Adrenal gland (tissue), 12 donors: ENCODE results near the gene GTPBP1. TPM values are rescaled to one million over a fixed set of nuclear protein-coding genes. Genes with fewer than 3 reads are reported as not detected.

Experiments
- DNase-seq, 7 donors: peaks; one replicate each; pipeline ENCODE4 v3.0.0-alpha.2; 2019 to 2020
- H3K27ac ChIP-seq, 5 donors: fragments of 200-600 bp; sonication (generic) in 4 of 5; 1 replicate in 3 of 5; 2 replicates in 2 of 5; pipeline versions ENCODE4 v1.5.1 to v1.8.0; 2016 to 2020; ENCODE audit warnings: mild to moderate bottlenecking in 1 of 5
- H3K27me3 ChIP-seq: fragments of 200-600 bp; 2 replicates; pipeline ENCODE4 v1.8.0; 2021
- H3K36me3 ChIP-seq, 2 donors: fragments of 200-600 bp; replicated peaks in 1 of 2; 1 replicate in 1 of 2; 2 replicates in 1 of 2; pipeline versions ENCODE4 v1.5.1 to v1.8.0; 2018 to 2022
- H3K4me1 ChIP-seq, 2 donors: fragments of 200-600 bp; replicated peaks in 1 of 2; 1 replicate in 1 of 2; 2 replicates in 1 of 2; pipeline versions ENCODE4 v1.5.1 to v1.8.0; 2018 to 2021
- H3K4me3 ChIP-seq, 4 donors: fragments of 200-600 bp; sonication (generic) in 3 of 4; one replicate each; pipeline ENCODE4 v1.5.1; 2016 to 2018
- H3K9me3 ChIP-seq, 3 donors: fragments of 200-600 bp; sonication (generic) in 1 of 3; replicated peaks in 1 of 3; 1 replicate in 2 of 3; 2 replicates in 1 of 3; pipeline versions ENCODE4 v1.5.1 to v1.8.0; 2016 to 2021
- CTCF ChIP-seq, 6 experiments: fragments of 450-650 bp in 4 of 6; fragments of 200-600 bp in 2 of 6; sonication (generic) in 1 of 6; IDR thresholded peaks; 1 replicate in 5 of 6; 2 replicates in 1 of 6; pipeline versions ENCODE4 v1.5.1 to v1.8.0; 2016 to 2021; ENCODE audit warnings: antibody characterized with exemption in 6 of 6, mild to moderate bottlenecking in 2 of 6, moderate library complexity in 1 of 6
- POLR2A ChIP-seq, 2 donors: fragments of 450-650 bp; IDR thresholded peaks; one replicate each; pipeline ENCODE4 v1.6.1; 2017; ENCODE audit warnings: antibody characterized with exemption in 2 of 2, mild to moderate bottlenecking in 2 of 2, moderate library complexity in 1 of 2
- WGBS, 4 donors: extraction: QIAGEN DNeasy Blood & Tissue Kit in 2 of 4; methylation state at CpG; one replicate each; pipeline versions ENCODE4 v1.1.5 to v1.1.7; 2013 to 2017; 5-methylcytosine and 5-hydroxymethylcytosine counted together
- intact Hi-C, 2 donors: fragments of 100-400 bp; cut with DNase I; formaldehyde crosslinking; loops; one replicate each; pipeline versions ENCODE4 v1.14.1 to v1.15.0; 2022 to 2023
- polyA plus RNA-seq, 3 donors: library from polyadenylated mRNA; stranded (reverse); fragments of 200-250 nt in 2 of 3; fragments of 350-450 nt in 1 of 3; fragmentation: Illumina TruSeq in 1 of 3; extraction: RNeasy Lipid Tissue Mini Kit (QIAGEN cat#74804) in 1 of 3; gene quantifications; one replicate each; pipeline ENCODE4 v1.2.3, GENCODE V29; 2013 to 2014
- total RNA-seq, 9 donors: library from RNA; depleted of rRNA in 4 of 9; stranded (reverse); fragments of >200 nt in 4 of 9; fragments of 120-200 nt in 1 of 9; fragmentation: NEBNext Ultra II Directional in 1 of 9; extraction: Animal tissue kit (Norgen Biotek cat#: 25700) in 1 of 9; gene quantifications; one replicate each; pipeline versions ENCODE4 v1.1.0 to v1.2.4, GENCODE V29; 2013 to 2023
- donor health status: healthy with polysubstance abuse.
- donor health status: Bipolar disorder and iron deficiency.
- donor health status: DM: yes; HTN: yes; CAD: no.
- donor health status: DM: no; HTN: no; CAD: no.
- donor health status: DM: no; HTN: no; CAD: no.
- donor health status: DM: yes; HTN: yes; CAD: no.

The GTPBP1 gene
- total and polyA plus RNA-seq, 12 donors, result 14.0 to 56.9 (median 37.0) TPM

- 56 to 77% (median 63%) methylated on average over 3 of the region's 3 CpGs for WGBS, 4 donors
- Histone ChIP-seq H3K4me3 (no peak overlapping the region), H3K4me1 (peaks cover 0 to 15% of the 10 kb centered on the region in 2 donors), H3K27me3 (no peaks in the 10 kb centered on the region), H3K36me3 (peaks cover 0 to 94% of the 10 kb centered on the region in 2 donors), H3K27ac (no peak overlapping the region), H3K9me3 (no peaks in the 10 kb centered on the region)
- peak in 2 of 7 donors; percentile 29 to 53 for DNase-seq
- TF ChIP-seq POLR2A (IDR thresholded peaks at IDR 0.05), result no peak
- TF ChIP-seq CTCF (IDR thresholded peaks at IDR 0.05), result peak; percentile 10 to 38 (median 31)
- intact Hi-C loops, result no loop called here
Observed at GRCh38 chr22:38724926-38725571, 19.3 kb downstream of the GTPBP1 start.

GRCh38 chr22:38725900-38726655 is 20.3 kb downstream of the GTPBP1 start:
- 90 to 93% (median 92%) methylated on average over 16 to 18 of the region's 18 CpGs for WGBS, 4 donors
- Histone ChIP-seq H3K4me1 (peaks cover 0 to 15% of the 10 kb centered on the region in 2 donors), H3K27ac (no peak overlapping the region), H3K9me3 (no peaks in the 10 kb centered on the region), H3K27me3 (no peaks in the 10 kb centered on the region), H3K4me3 (no peak overlapping the region), H3K36me3 (peaks cover 0 to 98% of the 10 kb centered on the region in 2 donors)
- intact Hi-C loops, result no loop called here
- peak in 1 of 7 donors; percentile 13 for DNase-seq
- TF ChIP-seq POLR2A (IDR thresholded peaks at IDR 0.05), result no peak
- no peak for TF ChIP-seq CTCF (IDR thresholded peaks at IDR 0.05)

- Histone ChIP-seq H3K4me1 (peaks cover 0 to 15% of the 10 kb centered on the region in 2 donors), H3K27me3 (no peaks in the 10 kb centered on the region), H3K36me3 (peaks cover 0 to 97% of the 10 kb centered on the region in 2 donors), H3K27ac (no peak overlapping the region), H3K9me3 (no peaks in the 10 kb centered on the region), H3K4me3 (no peak overlapping the region)
- no peak for TF ChIP-seq CTCF (IDR thresholded peaks at IDR 0.05)
- no peak for TF ChIP-seq POLR2A (IDR thresholded peaks at IDR 0.05)
- peak in 1 of 7 donors; percentile 11 for DNase-seq
- WGBS, 4 donors, result 93 to 95% (median 94%) methylated on average over 12 of the region's 12 CpGs
- intact Hi-C loops, result no loop called here
Observed at GRCh38 chr22:38727123-38727522, 21.4 kb downstream of the GTPBP1 start.
